CD4-positive, alpha-beta T cell treated with Interleukin-6 for 4 hours (primary cell): ENCODE measurements around the gene GRK5.
A peak's percentile ranks its signal among the peaks of the same experiment; 100 is the strongest.

Source experiments
- DNase-seq: peaks from one replicate; pipeline ENCODE4 v3.0.0-alpha.2; 2020; ENCODE audit warnings: mixed read lengths

Gene GRK5

GRCh38 chr10:119391440-119392251, 184.3 kb downstream of the GRK5 start:
- DNase-seq: no peak

GRCh38 chr10:119393019-119393418, 185.6 kb downstream of the GRK5 start:
- no peak for DNase-seq

GRCh38 chr10:119393421-119393820, 186.1 kb downstream of the GRK5 start:
- DNase-seq: no peak

GRCh38 chr10:119393845-119394244, 186.5 kb downstream of the GRK5 start:
- DNase-seq: no peak

- DNase-seq: no peak
Observed at GRCh38 chr10:119394657-119395279, 187.4 kb downstream of the GRK5 start.

GRCh38 chr10:119395280-119396007, 188.1 kb downstream of the GRK5 start:
- DNase-seq: peak; percentile 0

- DNase-seq: peak; percentile 0
Observed at GRCh38 chr10:119396008-119396708, 188.8 kb downstream of the GRK5 start.

GRCh38 chr10:119396709-119397071, 189.3 kb downstream of the GRK5 start:
- no peak for DNase-seq

- DNase-seq: no peak
Observed at GRCh38 chr10:119397416-119397815, 190.0 kb downstream of the GRK5 start.

GRCh38 chr10:119398996-119399395, 191.6 kb downstream of the GRK5 start:
- DNase-seq: no peak

- DNase-seq: no peak
Observed at GRCh38 chr10:119399466-119399865, 192.1 kb downstream of the GRK5 start.

- DNase-seq: no peak
Observed at GRCh38 chr10:119401671-119402395, 194.5 kb downstream of the GRK5 start.

GRCh38 chr10:119403921-119404320, 196.6 kb downstream of the GRK5 start:
- DNase-seq: no peak

GRCh38 chr10:119404719-119405519, 197.5 kb downstream of the GRK5 start:
- no peak for DNase-seq

- no peak for DNase-seq
Observed at GRCh38 chr10:119405520-119405807, 198.1 kb downstream of the GRK5 start.

- DNase-seq: no peak
Observed at GRCh38 chr10:119406137-119406536, 198.8 kb downstream of the GRK5 start.

- DNase-seq: no peak
Observed at GRCh38 chr10:119406601-119407253, 199.4 kb downstream of the GRK5 start.

- DNase-seq: no peak
Observed at GRCh38 chr10:119407254-119407777, 199.9 kb downstream of the GRK5 start.

GRCh38 chr10:119408072-119408471, 200.7 kb downstream of the GRK5 start:
- DNase-seq: no peak

- no peak for DNase-seq
Observed at GRCh38 chr10:119408969-119409371, 201.6 kb downstream of the GRK5 start.

- DNase-seq: no peak
Observed at GRCh38 chr10:119409385-119409784, 202.0 kb downstream of the GRK5 start.
